ENCODE measurements around the gene DLG2. TPM values are rescaled to one million over a fixed set of nuclear protein-coding genes. Genes with fewer than 3 reads are reported as not detected.

DLG2 gene
- polyA plus RNA-seq, 4 donors: 6.8 to 14.7 (median 13.2) TPM

GRCh38 chr11:83661491-83662350 is 1965.4 kb downstream of the DLG2 start:
- no peak for DNase-seq (ENCODE audit: low read depth in 4 of 4, low spot score in 3 of 4)

- no peak for DNase-seq (ENCODE audit: low read depth in 4 of 4, low spot score in 3 of 4)
Measured at GRCh38 chr11:83659466-83659865, 1967.7 kb downstream of the DLG2 start.

- no peak for DNase-seq (ENCODE audit: low read depth in 4 of 4, low spot score in 3 of 4)
Measured at GRCh38 chr11:83656796-83657330, 1970.3 kb downstream of the DLG2 start.

- DNase-seq (ENCODE audit: low read depth in 4 of 4, low spot score in 3 of 4): no peak
Measured at GRCh38 chr11:83655976-83656375, 1971.2 kb downstream of the DLG2 start.

GRCh38 chr11:83649528-83649855 is 1977.7 kb downstream of the DLG2 start:
- no peak for DNase-seq (ENCODE audit: low read depth in 4 of 4, low spot score in 3 of 4)

- no peak for DNase-seq (ENCODE audit: low read depth in 4 of 4, low spot score in 3 of 4)
Measured at GRCh38 chr11:83648610-83649527, 1978.3 kb downstream of the DLG2 start.

- no peak for DNase-seq (ENCODE audit: low read depth in 4 of 4, low spot score in 3 of 4)
Measured at GRCh38 chr11:83645561-83645960, 1981.6 kb downstream of the DLG2 start.

GRCh38 chr11:83643115-83643514 is 1984.0 kb downstream of the DLG2 start:
- no peak for DNase-seq (ENCODE audit: low read depth in 4 of 4, low spot score in 3 of 4)

- no peak for DNase-seq (ENCODE audit: low read depth in 4 of 4, low spot score in 3 of 4)
Measured at GRCh38 chr11:83642500-83642899, 1984.6 kb downstream of the DLG2 start.

- no peak for DNase-seq (ENCODE audit: low read depth in 4 of 4, low spot score in 3 of 4)
Measured at GRCh38 chr11:83641511-83641910, 1985.6 kb downstream of the DLG2 start.

GRCh38 chr11:83639995-83640758 is 1987.0 kb downstream of the DLG2 start:
- DNase-seq (ENCODE audit: low read depth in 4 of 4, low spot score in 3 of 4): no peak

GRCh38 chr11:83635166-83635565 is 1992.0 kb downstream of the DLG2 start:
- no peak for DNase-seq (ENCODE audit: low read depth in 4 of 4, low spot score in 3 of 4)

- DNase-seq (ENCODE audit: low read depth in 4 of 4, low spot score in 3 of 4): no peak
Measured at GRCh38 chr11:83630211-83630610, 1996.9 kb downstream of the DLG2 start.

- no peak for DNase-seq (ENCODE audit: low read depth in 4 of 4, low spot score in 3 of 4)
Measured at GRCh38 chr11:83629775-83630174, 1997.4 kb downstream of the DLG2 start.

GRCh38 chr11:83628622-83629355 is 1998.4 kb downstream of the DLG2 start:
- DNase-seq (ENCODE audit: low read depth in 4 of 4, low spot score in 3 of 4): no peak

- no peak for DNase-seq (ENCODE audit: low read depth in 4 of 4, low spot score in 3 of 4)
Measured at GRCh38 chr11:83625336-83625735, 2001.8 kb downstream of the DLG2 start.

- DNase-seq (ENCODE audit: low read depth in 4 of 4, low spot score in 3 of 4): no peak
Measured at GRCh38 chr11:83617671-83618070, 2009.5 kb downstream of the DLG2 start.

GRCh38 chr11:83613767-83614121 is 2013.4 kb downstream of the DLG2 start:
- DNase-seq (ENCODE audit: low read depth in 4 of 4, low spot score in 3 of 4): no peak

GRCh38 chr11:83612891-83613766 is 2014.0 kb downstream of the DLG2 start:
- no peak for DNase-seq (ENCODE audit: low read depth in 4 of 4, low spot score in 3 of 4)
